Sigmoid colon (tissue), 7 donors: ENCODE data around the gene PARP14. TPM values are rescaled to one million over a fixed set of nuclear protein-coding genes. Genes with fewer than 3 reads are reported as not detected.
"Not testable (repeated sequence)": the region's sequence is repeated elsewhere in the genome, so short reads cannot be mapped to it uniquely, and the experiment has no call there.

Experiments used
- DNase-seq: peaks from one replicate; pipeline ENCODE4 v3.0.0-alpha.2; 2019
- H3K27ac ChIP-seq, 4 donors: fragments of 200-600 bp; sonication (generic); one replicate each; pipeline ENCODE4 v1.5.1; 2016 to 2019; ENCODE audit warnings: mild to moderate bottlenecking in 1 of 4
- H3K27me3 ChIP-seq, 3 donors: fragments of 200-600 bp; sonication (generic); one replicate each; pipeline ENCODE4 v1.5.1; 2019; ENCODE audit warnings: mild to moderate bottlenecking in 1 of 3
- H3K36me3 ChIP-seq, 4 donors: fragments of 200-600 bp; sonication (generic); one replicate each; pipeline ENCODE4 v1.5.1; 2016 to 2019
- H3K4me1 ChIP-seq, 4 donors: fragments of 200-600 bp; sonication (generic); one replicate each; pipeline ENCODE4 v1.5.1; 2017 to 2019
- H3K4me3 ChIP-seq, 4 donors: fragments of 200-600 bp; sonication (generic); one replicate each; pipeline ENCODE4 v1.5.1; 2017 to 2019; ENCODE audit warnings: mild to moderate bottlenecking in 2 of 4, moderate library complexity in 1 of 4
- H3K9me3 ChIP-seq, 4 donors: fragments of 200-600 bp in 3 of 4; sonication (generic) in 3 of 4; one replicate each; pipeline versions ENCODE4 v1.5.1 to v1.6.1; 2013 to 2019
- EP300 ChIP-seq, 4 donors: sonication (generic); formaldehyde crosslinking; IDR thresholded peaks; one replicate each; pipeline ENCODE4 v1.6.1; 2017; ENCODE audit warnings: antibody characterized with exemption in 4 of 4
- POLR2A ChIP-seq, 2 donors: fragments of 450-650 bp; IDR thresholded peaks; one replicate each; pipeline ENCODE4 v1.6.1; 2016; ENCODE audit warnings: antibody characterized with exemption in 2 of 2, mild to moderate bottlenecking in 2 of 2, moderate library complexity in 2 of 2
- POLR2AphosphoS5 ChIP-seq, 4 donors: sonication (generic); formaldehyde crosslinking; IDR thresholded peaks; one replicate each; pipeline ENCODE4 v1.6.1; 2017; ENCODE audit warnings: antibody characterized with exemption in 4 of 4
- WGBS, 2 donors: extraction: QIAGEN DNeasy Blood & Tissue Kit; methylation state at CpG; one replicate each; pipeline ENCODE4 v1.1.7; 2013; 5-methylcytosine and 5-hydroxymethylcytosine counted together
- intact Hi-C: fragments of 100-400 bp; cut with DNase I; formaldehyde crosslinking; loops from one replicate; pipeline ENCODE4 v1.15.1; 2023
- polyA plus RNA-seq, 3 donors: library from polyadenylated mRNA; stranded (reverse); fragments of 200-250 nt; gene quantifications; one replicate each; pipeline ENCODE4 v1.2.3, GENCODE V29; 2013
- total RNA-seq, 4 donors: library from RNA; depleted of rRNA; stranded (reverse); fragments of >200 nt; gene quantifications; one replicate each; pipeline ENCODE4 v1.1.0, GENCODE V29; 2016
- TF ChIP-seq, protein P1 (sequence below), 4 experiments: fragments of 450-650 bp in 3 of 4; fragments of 200-600 bp in 1 of 4; IDR thresholded peaks; one replicate each; pipeline ENCODE4 v1.5.1; 2016 to 2019; ENCODE audit warnings: antibody characterized with exemption in 4 of 4, mild to moderate bottlenecking in 3 of 4, moderate library complexity in 2 of 4
- donor health status: healthy with polysubstance abuse.
- donor health status: Bipolar disorder and iron deficiency.
- donor health status: healthy.

Gene PARP14
- total and polyA plus RNA-seq, 7 donors, result 4.8 to 90.3 (median 41.7) TPM

DNA sequence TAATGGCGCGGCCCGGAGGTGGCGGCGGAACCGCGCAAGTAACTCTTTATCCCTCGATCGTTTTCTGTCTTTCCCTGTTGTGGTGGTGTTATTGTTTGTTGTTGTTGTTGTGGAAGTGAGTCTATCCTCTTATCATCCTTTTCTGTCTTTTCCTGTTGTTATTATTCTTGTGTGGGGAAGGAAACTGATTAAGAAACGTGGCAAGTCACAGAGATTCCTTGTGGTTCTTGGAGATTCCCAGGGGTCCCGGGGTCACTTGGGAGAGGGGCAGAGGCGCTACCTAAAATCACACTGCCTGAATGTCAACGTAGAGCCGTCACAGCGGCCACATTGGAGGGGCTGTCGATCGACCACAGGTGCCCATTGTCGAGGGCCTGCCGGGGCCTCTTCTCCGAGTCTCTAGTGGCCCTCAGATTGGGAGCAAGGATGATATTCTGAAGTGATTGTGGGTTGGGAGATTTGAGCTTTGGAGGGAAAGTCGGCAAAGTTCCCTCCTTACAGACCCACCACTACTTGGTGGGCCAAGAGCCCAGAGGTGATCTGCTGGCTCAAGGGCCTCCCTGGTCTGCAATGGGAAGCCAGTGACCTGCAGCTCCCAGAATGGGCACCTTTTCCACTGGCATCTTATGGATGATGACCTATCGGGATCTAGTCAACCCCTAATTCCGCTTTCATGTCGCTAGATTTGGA is 790 bp downstream of the PARP14 start:
- Histone ChIP-seq H3K9me3 (no peaks in the 10 kb centered on the region), H3K27me3 (no peaks in the 10 kb centered on the region), H3K36me3 (peaks cover 0 to 5% (median 0%) of the 10 kb centered on the region in 4 donors), H3K4me3 (peak overlapping the region; percentile 69 to 89 (median 78)), H3K4me1 (peaks cover 0 to 34% (median 32%) of the 10 kb centered on the region in 4 donors), H3K27ac (peak overlapping the region; percentile 89 to 97 (median 92))
- DNase-seq, result no peak
- no peak for TF ChIP-seq EP300 (IDR thresholded peaks at IDR 0.05)
- no peak for TF ChIP-seq POLR2A (IDR thresholded peaks at IDR 0.05)
- TF ChIP-seq, protein P1, sequence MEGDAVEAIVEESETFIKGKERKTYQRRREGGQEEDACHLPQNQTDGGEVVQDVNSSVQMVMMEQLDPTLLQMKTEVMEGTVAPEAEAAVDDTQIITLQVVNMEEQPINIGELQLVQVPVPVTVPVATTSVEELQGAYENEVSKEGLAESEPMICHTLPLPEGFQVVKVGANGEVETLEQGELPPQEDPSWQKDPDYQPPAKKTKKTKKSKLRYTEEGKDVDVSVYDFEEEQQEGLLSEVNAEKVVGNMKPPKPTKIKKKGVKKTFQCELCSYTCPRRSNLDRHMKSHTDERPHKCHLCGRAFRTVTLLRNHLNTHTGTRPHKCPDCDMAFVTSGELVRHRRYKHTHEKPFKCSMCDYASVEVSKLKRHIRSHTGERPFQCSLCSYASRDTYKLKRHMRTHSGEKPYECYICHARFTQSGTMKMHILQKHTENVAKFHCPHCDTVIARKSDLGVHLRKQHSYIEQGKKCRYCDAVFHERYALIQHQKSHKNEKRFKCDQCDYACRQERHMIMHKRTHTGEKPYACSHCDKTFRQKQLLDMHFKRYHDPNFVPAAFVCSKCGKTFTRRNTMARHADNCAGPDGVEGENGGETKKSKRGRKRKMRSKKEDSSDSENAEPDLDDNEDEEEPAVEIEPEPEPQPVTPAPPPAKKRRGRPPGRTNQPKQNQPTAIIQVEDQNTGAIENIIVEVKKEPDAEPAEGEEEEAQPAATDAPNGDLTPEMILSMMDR (IDR thresholded peaks at IDR 0.05), result no peak
- no peak for TF ChIP-seq POLR2AphosphoS5 (IDR thresholded peaks at IDR 0.05)
- WGBS, 2 donors, result 21 to 22% methylated on average over 24 of the region's 24 CpGs
- intact Hi-C loops, result loop anchor here (2.0 to 10.0 kb wide), 2 partner anchors 167 to 847 kb away; partner anchors contain the start of genes EAF2, IQCB1 and KPNA1

DNA sequence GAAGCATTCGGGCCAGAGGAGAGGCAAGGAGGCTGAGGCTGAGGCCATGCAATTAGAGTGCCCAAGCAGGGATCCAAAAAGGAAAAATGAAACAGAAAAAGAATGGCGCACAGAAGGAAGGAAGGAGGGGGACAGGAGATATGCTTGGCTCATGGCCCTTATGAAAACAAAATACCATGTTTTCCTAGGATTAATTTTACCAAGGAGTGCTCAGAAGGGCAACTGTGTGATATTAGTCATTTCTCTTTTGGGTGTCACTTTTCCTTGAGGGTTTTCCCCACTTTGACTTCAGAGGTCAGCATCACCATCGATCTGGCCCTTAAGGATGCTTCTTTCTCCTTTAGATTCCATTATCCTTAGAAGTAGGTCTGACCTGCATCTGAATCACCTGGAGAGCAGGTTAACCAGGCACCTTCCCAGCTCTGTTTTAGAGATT is 1.4 kb downstream of the PARP14 start:
- no peak for DNase-seq
- H3K4me1 ChIP-seq, result peaks cover 0 to 34% (median 32%) of the 10 kb centered on the region in 4 donors
- H3K27me3 ChIP-seq, result no peaks in the 10 kb centered on the region
- peak overlapping the region; percentile 69 to 89 (median 78) for H3K4me3 ChIP-seq
- 73 to 81% methylated on average over 3 of the region's 3 CpGs for WGBS, 2 donors
- H3K9me3 ChIP-seq, result no peaks in the 10 kb centered on the region
- intact Hi-C loops, result loop anchor here (2.0 to 10.0 kb wide), 2 partner anchors 167 to 847 kb away; partner anchors contain the start of genes EAF2, IQCB1 and KPNA1
- H3K36me3 ChIP-seq, result peaks cover 0 to 8% (median under 1%) of the 10 kb centered on the region in 4 donors
- no peak for TF ChIP-seq POLR2A (IDR thresholded peaks at IDR 0.05)
- TF ChIP-seq, protein P1 (IDR thresholded peaks at IDR 0.05), result no peak
- TF ChIP-seq EP300 (IDR thresholded peaks at IDR 0.05), result no peak
- TF ChIP-seq POLR2AphosphoS5 (IDR thresholded peaks at IDR 0.05), result no peak
- peak overlapping the region; percentile 89 to 97 (median 92) for H3K27ac ChIP-seq

DNA sequence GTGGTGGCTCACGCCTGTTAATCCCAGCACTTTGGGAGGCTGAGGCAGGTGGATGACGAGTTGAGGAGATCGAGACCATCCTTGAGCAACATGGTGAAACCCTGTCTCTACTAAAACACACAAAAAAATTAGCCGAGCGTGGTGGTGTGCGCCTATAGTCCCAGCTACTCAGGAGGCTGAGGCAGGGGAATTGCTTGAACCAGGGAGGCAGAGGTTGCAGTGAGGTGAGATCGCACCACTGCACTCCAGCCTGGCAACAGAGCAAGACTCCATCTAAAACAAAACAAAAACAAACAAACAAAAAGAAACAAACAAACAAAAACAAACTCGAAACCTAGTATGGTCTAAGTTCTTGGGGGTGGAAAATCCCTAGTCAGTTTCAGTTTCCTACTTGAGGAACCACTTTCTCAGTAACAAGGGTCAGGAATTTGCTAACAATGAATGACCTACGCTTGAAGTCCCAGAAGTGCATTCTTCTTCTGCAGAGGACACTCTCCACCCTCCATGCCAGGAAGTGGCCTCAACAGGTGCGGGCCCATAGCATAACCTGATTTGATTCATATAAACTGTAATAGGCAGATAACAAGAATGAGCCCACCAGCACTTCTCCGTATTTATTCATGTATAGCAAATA is 2.3 kb downstream of the PARP14 start:
- not testable (repeated sequence) for H3K27me3 ChIP-seq, DNase-seq, H3K9me3 ChIP-seq, H3K4me3 ChIP-seq
- intact Hi-C loops, result loop anchor here (10.0 kb wide), 1 partner anchor 848 kb away; the partner anchor contains the start of genes EAF2 and IQCB1
- 78 to 87% methylated on average over 11 of the region's 11 CpGs for WGBS, 2 donors
- peaks cover 0 to 17% (median 5%) of the 10 kb centered on the region in 4 donors for H3K36me3 ChIP-seq
- H3K4me1 ChIP-seq, result peaks cover 0 to 34% (median 32%) of the 10 kb centered on the region in 4 donors
- peak overlapping the region in 2 of 4 donors; percentile 90 to 97 for H3K27ac ChIP-seq

DNA sequence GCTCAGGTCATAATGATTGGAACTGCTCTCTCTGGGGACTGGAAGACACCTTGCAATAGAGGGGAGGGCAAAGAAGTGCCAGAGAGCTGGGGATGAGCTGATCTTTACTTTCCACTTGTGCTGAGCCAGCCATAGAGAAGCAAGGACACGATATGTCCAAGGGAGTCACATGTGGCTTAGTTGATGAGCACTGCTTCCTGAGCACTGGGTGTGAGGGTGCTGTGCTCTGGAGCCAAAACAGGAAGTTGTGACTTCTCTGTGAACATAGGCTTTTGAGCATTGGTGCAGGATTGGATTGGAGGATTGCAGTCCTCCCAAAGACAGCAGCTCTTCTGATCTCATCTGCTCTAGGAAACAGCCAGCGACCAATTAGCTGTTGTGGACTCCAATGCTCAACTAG is 6.7 kb downstream of the PARP14 start:
- WGBS, 2 donors, result 80 to 94% methylated on average over 2 of the region's 2 CpGs
- TF ChIP-seq POLR2A (IDR thresholded peaks at IDR 0.05) (no peak), POLR2AphosphoS5 (IDR thresholded peaks at IDR 0.05) (no peak), EP300 (IDR thresholded peaks at IDR 0.05) (no peak)
- TF ChIP-seq, protein P1 (IDR thresholded peaks at IDR 0.05), result no peak
- H3K27ac ChIP-seq, result no peak overlapping the region
- peaks cover 0 to 18% (median 5%) of the 10 kb centered on the region in 4 donors for H3K36me3 ChIP-seq
- no peak overlapping the region for H3K4me3 ChIP-seq
- intact Hi-C loops, result loop anchor here (10.0 kb wide), 1 partner anchor 852 kb away; the partner anchor contains the start of genes EAF2 and IQCB1
- no peaks in the 10 kb centered on the region for H3K27me3 ChIP-seq
- peaks cover 0 to 17% (median 7%) of the 10 kb centered on the region in 4 donors for H3K4me1 ChIP-seq
- DNase-seq, result no peak
- no peaks in the 10 kb centered on the region for H3K9me3 ChIP-seq

DNA sequence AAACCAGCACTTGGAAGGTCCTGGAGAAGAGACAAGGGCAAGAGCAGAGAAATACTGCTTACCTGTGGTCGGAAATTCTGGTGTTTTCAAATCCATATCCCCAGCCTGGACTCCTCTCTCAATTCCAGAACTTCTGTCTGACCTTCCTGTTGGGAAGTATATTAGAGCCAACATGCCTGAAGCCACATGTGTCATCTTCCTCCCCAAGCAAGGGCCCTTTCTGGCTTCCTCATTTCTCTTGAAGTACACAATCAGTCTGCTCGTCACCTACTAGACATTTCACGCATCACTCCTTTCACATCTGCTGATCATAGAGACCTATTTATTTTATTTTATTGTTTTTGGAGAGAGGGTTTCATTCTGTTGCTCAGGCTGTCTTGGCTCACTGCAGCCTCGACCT is 8.4 kb downstream of the PARP14 start:
- Histone ChIP-seq H3K36me3 (peaks cover 0 to 30% (median 14%) of the 10 kb centered on the region in 4 donors), H3K27me3 (no peaks in the 10 kb centered on the region), H3K4me3 (no peak overlapping the region), H3K27ac (peak overlapping the region in 1 of 4 donors; percentile 16), H3K4me1 (peaks cover 0 to 6% (median 0%) of the 10 kb centered on the region in 4 donors), H3K9me3 (no peaks in the 10 kb centered on the region)
- no peak for DNase-seq
- TF ChIP-seq EP300 (IDR thresholded peaks at IDR 0.05) (no peak), POLR2A (IDR thresholded peaks at IDR 0.05) (no peak), POLR2AphosphoS5 (IDR thresholded peaks at IDR 0.05) (no peak)
- TF ChIP-seq, protein P1 (IDR thresholded peaks at IDR 0.05), result no peak
- intact Hi-C loops, result loop anchor here (10.0 kb wide), 1 partner anchor 854 kb away; the partner anchor contains the start of genes EAF2 and IQCB1
- WGBS, 2 donors, result 81 to 91% methylated on average over 4 of the region's 4 CpGs
